ENCODE data around the gene CACNB4. TPM values are rescaled to one million over a fixed set of nuclear protein-coding genes. Genes with fewer than 3 reads are reported as not detected.

The CACNB4 gene
- total and polyA plus RNA-seq, 9 of the 15 experiments (the other 6 are each of a cell fraction or from before 2014, with no cell fraction given): 0.01 to 0.20 (median 0.04) TPM; not detected in 1

- TF ChIP-seq, protein P1, sequence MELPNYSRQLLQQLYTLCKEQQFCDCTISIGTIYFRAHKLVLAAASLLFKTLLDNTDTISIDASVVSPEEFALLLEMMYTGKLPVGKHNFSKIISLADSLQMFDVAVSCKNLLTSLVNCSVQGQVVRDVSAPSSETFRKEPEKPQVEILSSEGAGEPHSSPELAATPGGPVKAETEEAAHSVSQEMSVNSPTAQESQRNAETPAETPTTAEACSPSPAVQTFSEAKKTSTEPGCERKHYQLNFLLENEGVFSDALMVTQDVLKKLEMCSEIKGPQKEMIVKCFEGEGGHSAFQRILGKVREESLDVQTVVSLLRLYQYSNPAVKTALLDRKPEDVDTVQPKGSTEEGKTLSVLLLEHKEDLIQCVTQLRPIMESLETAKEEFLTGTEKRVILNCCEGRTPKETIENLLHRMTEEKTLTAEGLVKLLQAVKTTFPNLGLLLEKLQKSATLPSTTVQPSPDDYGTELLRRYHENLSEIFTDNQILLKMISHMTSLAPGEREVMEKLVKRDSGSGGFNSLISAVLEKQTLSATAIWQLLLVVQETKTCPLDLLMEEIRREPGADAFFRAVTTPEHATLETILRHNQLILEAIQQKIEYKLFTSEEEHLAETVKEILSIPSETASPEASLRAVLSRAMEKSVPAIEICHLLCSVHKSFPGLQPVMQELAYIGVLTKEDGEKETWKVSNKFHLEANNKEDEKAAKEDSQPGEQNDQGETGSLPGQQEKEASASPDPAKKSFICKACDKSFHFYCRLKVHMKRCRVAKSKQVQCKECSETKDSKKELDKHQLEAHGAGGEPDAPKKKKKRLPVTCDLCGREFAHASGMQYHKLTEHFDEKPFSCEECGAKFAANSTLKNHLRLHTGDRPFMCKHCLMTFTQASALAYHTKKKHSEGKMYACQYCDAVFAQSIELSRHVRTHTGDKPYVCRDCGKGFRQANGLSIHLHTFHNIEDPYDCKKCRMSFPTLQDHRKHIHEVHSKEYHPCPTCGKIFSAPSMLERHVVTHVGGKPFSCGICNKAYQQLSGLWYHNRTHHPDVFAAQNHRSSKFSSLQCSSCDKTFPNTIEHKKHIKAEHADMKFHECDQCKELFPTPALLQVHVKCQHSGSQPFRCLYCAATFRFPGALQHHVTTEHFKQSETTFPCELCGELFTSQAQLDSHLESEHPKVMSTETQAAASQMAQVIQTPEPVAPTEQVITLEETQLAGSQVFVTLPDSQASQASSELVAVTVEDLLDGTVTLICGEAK (IDR thresholded peaks at IDR 0.05): no peak
- TF ChIP-seq, protein P1 (CRISPR knock-in tag; IDR thresholded peaks at IDR 0.05): no peak
- TF ChIP-seq JUN (IDR thresholded peaks at IDR 0.05; ENCODE audit: borderline replicate concordance, low read depth, low read length): peak; percentile 86
- no peak for TF ChIP-seq JUN (CRISPR knock-in tag; IDR thresholded peaks at IDR 0.05; ENCODE audit: borderline replicate concordance)
- peak; percentile 58; the same call in 1 of the 2 replicates for TF ChIP-seq ARID1B (IDR thresholded peaks at IDR 0.05)
- TF ChIP-seq KDM2B (CRISPR knock-in tag; IDR thresholded peaks at IDR 0.05): no peak
- peak; percentile 94 for TF ChIP-seq NFATC3 (IDR thresholded peaks at IDR 0.05)
- no peak for TF ChIP-seq ZKSCAN1 (IDR thresholded peaks at IDR 0.05; ENCODE audit: low read depth, low read length)
- no peak; the same call in 1 of the 2 replicates for TF ChIP-seq TEAD4 (IDR thresholded peaks at IDR 0.05; ENCODE audit: low read length)
- no peak for TF ChIP-seq TEAD4 (CRISPR knock-in tag; IDR thresholded peaks at IDR 0.05; ENCODE audit: borderline replicate concordance)
- TF ChIP-seq RAD21 (CRISPR knock-in tag; conservative IDR thresholded peaks at IDR 0.05 in 1 of 2, IDR thresholded peaks at IDR 0.05 in 1 of 2): 0 out of 4 replicates have a peak, but pooled peaks of 1 of the 2 experiments have one; percentile 16
- TF ChIP-seq KLF13 (tag; IDR thresholded peaks at IDR 0.05; ENCODE audit: borderline replicate concordance, low read depth): no peak
- no peak for TF ChIP-seq HNRNPLL (IDR thresholded peaks at IDR 0.05; ENCODE audit: low read depth, low read length, poor library complexity, severe bottlenecking)
- TF ChIP-seq, protein P2, sequence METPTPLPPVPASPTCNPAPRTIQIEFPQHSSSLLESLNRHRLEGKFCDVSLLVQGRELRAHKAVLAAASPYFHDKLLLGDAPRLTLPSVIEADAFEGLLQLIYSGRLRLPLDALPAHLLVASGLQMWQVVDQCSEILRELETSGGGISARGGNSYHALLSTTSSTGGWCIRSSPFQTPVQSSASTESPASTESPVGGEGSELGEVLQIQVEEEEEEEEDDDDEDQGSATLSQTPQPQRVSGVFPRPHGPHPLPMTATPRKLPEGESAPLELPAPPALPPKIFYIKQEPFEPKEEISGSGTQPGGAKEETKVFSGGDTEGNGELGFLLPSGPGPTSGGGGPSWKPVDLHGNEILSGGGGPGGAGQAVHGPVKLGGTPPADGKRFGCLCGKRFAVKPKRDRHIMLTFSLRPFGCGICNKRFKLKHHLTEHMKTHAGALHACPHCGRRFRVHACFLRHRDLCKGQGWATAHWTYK (CRISPR knock-in tag; IDR thresholded peaks at IDR 0.05): 0 out of 2 replicates have a peak, but pooled peaks have one; percentile 45
- TF ChIP-seq ZNF584 (CRISPR knock-in tag; IDR thresholded peaks at IDR 0.05; ENCODE audit: low read depth): 0 out of 2 replicates have a peak, but pooled peaks have one; percentile 34
- no peak for TF ChIP-seq TEAD2 (tag; IDR thresholded peaks at IDR 0.05)
Observed at GRCh38 chr2:151878655-151879563, 219.9 kb downstream of the CACNB4 start (continued).

All from K562 (cell line).